Heart left ventricle (tissue), 16 donors: ENCODE results near the gene FUT8. TPM values are rescaled to one million over a fixed set of nuclear protein-coding genes. Genes with fewer than 3 reads are reported as not detected.

ENCODE experiments used
- ATAC-seq, 4 donors: fragments of 200-7000 bp; cut with Tn5 transposase; one replicate each; pipeline ENCODE4 v1.9.1; 2020 to 2022; ENCODE audit warnings: moderate library complexity in 4 of 4, mild to moderate bottlenecking in 3 of 4, moderate number of reproducible peaks in 1 of 4
- DNase-seq, 5 donors: peaks; one replicate each; pipeline ENCODE4 v3.0.0-alpha.2; 2020
- H3K27ac ChIP-seq, 12 donors: fragments of 200-600 bp; sonication (generic) in 4 of 12; one replicate each; pipeline versions ENCODE4 v1.5.0 to v1.8.0; 2016 to 2022; ENCODE audit warnings: mild to moderate bottlenecking in 2 of 12
- H3K27me3 ChIP-seq, 9 donors: fragments of 200-600 bp; sonication (generic) in 2 of 9; one replicate each; pipeline versions ENCODE4 v1.5.1 to v1.8.0; 2016 to 2022; ENCODE audit warnings: mild to moderate bottlenecking in 3 of 9
- H3K36me3 ChIP-seq, 9 donors: fragments of 200-600 bp; sonication (generic) in 2 of 9; one replicate each; pipeline versions ENCODE4 v1.5.0 to v1.8.0; 2018 to 2022; ENCODE audit warnings: mild to moderate bottlenecking in 2 of 9
- H3K4me1 ChIP-seq, 12 donors: fragments of 200-600 bp; sonication (generic) in 4 of 12; one replicate each; pipeline versions ENCODE4 v1.5.0 to v1.8.0; 2016 to 2022; ENCODE audit warnings: mild to moderate bottlenecking in 3 of 12
- H3K4me3 ChIP-seq, 12 donors: fragments of 200-600 bp; sonication (generic) in 4 of 12; one replicate each; pipeline versions ENCODE4 v1.5.0 to v1.8.0; 2017 to 2022; ENCODE audit warnings: mild to moderate bottlenecking in 9 of 12, moderate library complexity in 4 of 12
- H3K9me3 ChIP-seq, 12 donors: fragments of 200-600 bp; sonication (generic) in 4 of 12; one replicate each; pipeline versions ENCODE4 v1.5.0 to v1.8.0; 2016 to 2022; ENCODE audit warnings: mild to moderate bottlenecking in 1 of 12
- CTCF ChIP-seq, 12 donors: fragments of 200-600 bp; sonication (generic) in 4 of 12; IDR thresholded peaks; one replicate each; pipeline versions ENCODE4 v1.5.0 to v1.8.0; 2018 to 2022; ENCODE audit warnings: antibody characterized with exemption in 12 of 12, mild to moderate bottlenecking in 5 of 12
- POLR2A ChIP-seq, 2 donors: fragments of 450-650 bp; IDR thresholded peaks; one replicate each; pipeline ENCODE4 v1.6.1; 2017; ENCODE audit warnings: antibody characterized with exemption in 2 of 2, mild to moderate bottlenecking in 2 of 2, moderate library complexity in 2 of 2
- WGBS, 4 donors: extraction: QIAGEN DNeasy Blood & Tissue Kit in 2 of 4; methylation state at CpG; one replicate each; pipeline versions ENCODE4 v1.1.5 to v1.1.7; 2013 to 2018; 5-methylcytosine and 5-hydroxymethylcytosine counted together
- intact Hi-C, 10 donors: fragments of 100-400 bp; cut with DNase I; formaldehyde crosslinking; loops; one replicate each; pipeline versions ENCODE4 v1.11.1 to v1.14.2; 2022
- polyA plus RNA-seq, 2 donors: library from polyadenylated mRNA; stranded (reverse); fragments of 200-250 nt; gene quantifications; one replicate each; pipeline ENCODE4 v1.2.3, GENCODE V29; 2013
- total RNA-seq, 9 donors: library from RNA; depleted of rRNA in 2 of 9; stranded (reverse); fragments of >200 nt in 2 of 9; fragmentation: NEBNext Ultra II Directional in 3 of 9; extraction: Animal tissue kit (Norgen Biotek cat#: 25700) in 3 of 9; gene quantifications; one replicate each; pipeline versions ENCODE4 v1.1.0 to v1.2.4, GENCODE V29; 2016 to 2023
- donor health status: ischemic (EF 13 %, LVEDD 7.1; RV severe dilation, severe dysfunction).
- donor health status: healthy with polysubstance abuse.
- donor health status: DM: no; HTN: yes; CAD: no.
- donor health status: DM: no; HTN: no; CAD: no.
- donor health status: ischemic (EF 25% LVEDD 6.9; RV normal size, moderate dysfunction).
- donor health status: ischemic (EF 25% LVEDD 5.7; RV mildly dilated, moderate dysfunction).
- donor health status: healthy.
- donor health status: DM: yes; HTN: yes; CAD: no.
- donor health status: ischemic (EF 35%, LVEDD 5.7; RV mildly dilated, moderate dysfunction).
- donor health status: nonischemic (EF 11% LVEDD 7.7; RV severe dilation, severe dysfunction).
- donor health status: DM: yes; HTN: yes; CAD: no.
- donor health status: PGD.
- donor health status: ischemic (EF 29% LVEDD 5.4; RV normal size, mild dysfunction).
- donor health status: nonischemic (EF 23%, LVEDD 6.1; RV moderate dilation, normal function).

Gene FUT8
- total and polyA plus RNA-seq, 11 donors: 2.8 to 17.3 (median 11.2) TPM

DNA sequence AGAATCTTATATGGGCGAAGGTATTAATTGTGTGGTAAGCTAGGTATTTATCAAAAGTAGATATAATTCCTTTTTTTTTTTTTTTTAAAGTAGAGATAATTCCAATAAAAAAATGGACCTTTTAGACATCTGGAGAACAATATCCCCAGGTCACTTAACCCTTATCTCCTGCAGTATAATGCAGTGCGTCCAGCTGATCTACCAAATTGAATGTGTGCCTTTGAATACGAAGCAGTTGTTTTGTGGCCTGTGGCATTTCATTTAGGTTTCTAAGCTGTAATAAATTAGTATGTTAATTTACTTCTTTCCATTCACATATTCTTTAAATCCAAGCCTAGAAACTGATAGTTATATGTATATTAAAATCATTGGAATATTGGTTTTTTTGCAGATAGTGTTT, 3.1 kb downstream of the FUT8 start:
- no peaks in the 10 kb centered on the region for H3K27me3 ChIP-seq
- WGBS, 4 donors: 86 to 91% (median 88%) methylated on average over 3 of the region's 3 CpGs
- DNase-seq (no peak), ATAC-seq (no peak)
- H3K36me3 ChIP-seq: no peaks in the 10 kb centered on the region
- H3K4me1 ChIP-seq: peaks cover 0 to 21% (median 10%) of the 10 kb centered on the region in 12 donors
- TF ChIP-seq CTCF (IDR thresholded peaks at IDR 0.05): no peak
- no peak for TF ChIP-seq POLR2A (IDR thresholded peaks at IDR 0.05)
- no peak overlapping the region for H3K4me3 ChIP-seq
- intact Hi-C loops: loop anchor here in 9 of 10 donors (1.0 to 10.0 kb wide), 9 partner anchors 189 to 659 kb away; no protein-coding TSS in a partner anchor
- H3K27ac ChIP-seq: no peak overlapping the region
- H3K9me3 ChIP-seq: no peaks in the 10 kb centered on the region

DNA sequence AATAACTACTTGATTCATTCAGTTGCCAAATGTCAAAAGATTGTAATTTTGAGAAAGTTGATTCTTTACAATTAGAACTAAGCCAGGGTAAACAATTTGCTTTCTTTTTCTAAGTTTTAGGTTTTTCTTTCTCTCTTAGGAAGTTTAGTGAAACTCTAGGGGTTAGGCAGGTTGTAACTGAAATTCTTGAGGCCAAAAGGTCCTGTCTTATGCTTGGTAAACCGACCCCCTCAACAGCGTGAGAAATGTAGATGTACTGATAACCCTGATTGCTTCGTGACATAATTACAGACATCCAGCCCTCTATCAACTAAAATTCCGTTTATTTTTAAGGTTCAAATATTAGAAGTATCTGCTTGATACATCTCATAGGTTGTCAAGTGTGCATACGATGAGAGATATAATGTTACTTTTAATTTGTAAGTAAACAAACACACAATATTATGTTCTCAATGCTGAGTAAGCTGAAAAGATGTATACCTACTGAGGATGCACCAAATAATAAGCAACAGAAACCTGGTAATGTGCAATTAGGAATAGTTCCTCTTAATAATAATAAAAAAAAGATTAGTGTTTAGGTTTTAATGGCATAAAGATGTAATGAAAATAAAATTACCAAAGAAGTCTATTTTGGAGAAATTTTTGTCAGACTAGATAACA, 7.2 kb downstream of the FUT8 start:
- intact Hi-C loops: loop anchor here in 8 of 10 donors (1.0 to 10.0 kb wide), 7 partner anchors 13 to 655 kb away; no protein-coding TSS in a partner anchor
- Histone ChIP-seq H3K9me3 (no peaks in the 10 kb centered on the region), H3K27ac (no peak overlapping the region), H3K27me3 (no peaks in the 10 kb centered on the region), H3K4me3 (no peak overlapping the region), H3K36me3 (no peaks in the 10 kb centered on the region), H3K4me1 (peaks cover 0 to 2% (median 0%) of the 10 kb centered on the region in 12 donors)
- ATAC-seq: no peak
- DNase-seq: no peak
- TF ChIP-seq CTCF (IDR thresholded peaks at IDR 0.05) (no peak), POLR2A (IDR thresholded peaks at IDR 0.05) (no peak)
- WGBS, 4 donors: 79 to 86% (median 83%) methylated on average over 5 of the region's 5 CpGs

GRCh38 chr14:65421201-65421981, 8.9 kb downstream of the FUT8 start:
- no peak overlapping the region for H3K27ac ChIP-seq
- DNase-seq: no peak
- no peak for ATAC-seq
- no peaks in the 10 kb centered on the region for H3K36me3 ChIP-seq
- intact Hi-C loops: no loop called here
- WGBS, 4 donors: 79 to 83% (median 81%) methylated on average over 10 of the region's 10 CpGs
- H3K9me3 ChIP-seq: no peaks in the 10 kb centered on the region
- no peaks in the 10 kb centered on the region for H3K4me1 ChIP-seq
- no peak overlapping the region for H3K4me3 ChIP-seq
- no peaks in the 10 kb centered on the region for H3K27me3 ChIP-seq
- TF ChIP-seq CTCF (IDR thresholded peaks at IDR 0.05): no peak

DNA sequence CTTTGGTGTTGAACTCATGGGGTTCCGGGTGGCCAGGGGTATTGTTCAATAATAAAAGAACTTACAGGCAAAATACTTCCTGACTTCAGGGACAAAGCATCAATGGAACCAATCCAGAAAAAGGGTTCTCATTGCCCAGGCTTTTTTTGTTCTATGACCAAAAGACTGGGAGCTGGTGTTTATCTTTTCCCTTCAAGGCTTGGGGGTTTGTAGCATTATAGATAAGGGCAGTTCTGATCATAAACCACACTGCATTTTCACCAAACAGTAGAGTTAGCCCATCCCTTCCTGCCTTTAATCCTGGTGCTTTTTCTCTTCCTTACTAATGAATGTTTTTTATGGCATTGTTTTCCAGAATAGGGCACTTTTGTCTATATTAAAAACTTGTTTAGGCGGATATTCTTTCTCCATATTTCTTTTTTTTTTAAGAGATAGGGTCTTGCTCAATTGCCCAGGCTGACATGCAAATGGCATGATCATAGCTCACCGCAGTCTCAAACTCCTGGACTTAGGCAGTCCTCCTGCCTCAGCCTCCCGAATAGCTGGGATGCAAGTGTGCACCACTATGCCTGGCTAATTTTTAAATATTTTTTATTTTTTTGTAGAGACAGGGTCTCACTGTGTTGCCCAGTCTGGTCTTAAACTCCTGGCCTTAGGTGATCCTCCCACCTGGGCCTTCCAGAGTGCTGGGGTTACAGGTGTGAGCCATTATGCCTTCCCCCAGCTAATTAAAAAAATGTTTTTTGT, 9.7 kb downstream of the FUT8 start:
- Histone ChIP-seq H3K9me3 (no peaks in the 10 kb centered on the region), H3K27ac (no peak overlapping the region), H3K4me3 (no peak overlapping the region), H3K36me3 (no peaks in the 10 kb centered on the region), H3K27me3 (no peaks in the 10 kb centered on the region), H3K4me1 (no peaks in the 10 kb centered on the region)
- intact Hi-C loops: no loop called here
- DNase-seq (no peak), ATAC-seq (no peak)
- no peak for TF ChIP-seq CTCF (IDR thresholded peaks at IDR 0.05)
- WGBS, 4 donors: 78 to 91% (median 87%) methylated on average over 4 of the region's 4 CpGs
